ENCODE measurements around the gene PTPRM.

The PTPRM gene

GRCh38 chr18:7902399-7902839, 335.3 kb downstream of the PTPRM start:
- ChIA-PET POLR2A (ENCODE audit: low non-redundant PET) (no interaction called here), CTCF (no interaction called here)
- no peak overlapping the region for H3K27ac ChIP-seq
- TF ChIP-seq, protein P1, sequence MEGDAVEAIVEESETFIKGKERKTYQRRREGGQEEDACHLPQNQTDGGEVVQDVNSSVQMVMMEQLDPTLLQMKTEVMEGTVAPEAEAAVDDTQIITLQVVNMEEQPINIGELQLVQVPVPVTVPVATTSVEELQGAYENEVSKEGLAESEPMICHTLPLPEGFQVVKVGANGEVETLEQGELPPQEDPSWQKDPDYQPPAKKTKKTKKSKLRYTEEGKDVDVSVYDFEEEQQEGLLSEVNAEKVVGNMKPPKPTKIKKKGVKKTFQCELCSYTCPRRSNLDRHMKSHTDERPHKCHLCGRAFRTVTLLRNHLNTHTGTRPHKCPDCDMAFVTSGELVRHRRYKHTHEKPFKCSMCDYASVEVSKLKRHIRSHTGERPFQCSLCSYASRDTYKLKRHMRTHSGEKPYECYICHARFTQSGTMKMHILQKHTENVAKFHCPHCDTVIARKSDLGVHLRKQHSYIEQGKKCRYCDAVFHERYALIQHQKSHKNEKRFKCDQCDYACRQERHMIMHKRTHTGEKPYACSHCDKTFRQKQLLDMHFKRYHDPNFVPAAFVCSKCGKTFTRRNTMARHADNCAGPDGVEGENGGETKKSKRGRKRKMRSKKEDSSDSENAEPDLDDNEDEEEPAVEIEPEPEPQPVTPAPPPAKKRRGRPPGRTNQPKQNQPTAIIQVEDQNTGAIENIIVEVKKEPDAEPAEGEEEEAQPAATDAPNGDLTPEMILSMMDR (conservative IDR thresholded peaks at IDR 0.05; ENCODE audit: low read depth) = no peak
- no peak for DNase-seq (ENCODE audit: low spot score)

GRCh38 chr18:7904529-7904928, 337.4 kb downstream of the PTPRM start:
- POLR2A ChIA-PET (ENCODE audit: low non-redundant PET) = no interaction called here
- TF ChIP-seq, protein P1 (conservative IDR thresholded peaks at IDR 0.05; ENCODE audit: low read depth) = no peak
- peak; percentile 12 for DNase-seq (ENCODE audit: low spot score)
- CTCF ChIA-PET = no interaction called here
- no peak overlapping the region for H3K27ac ChIP-seq

- ChIA-PET CTCF (interaction anchor here (1.7 kb wide), 1 partner anchor 16 kb away, joined by 6 read pairs; no protein-coding TSS in a partner anchor), POLR2A (ENCODE audit: low non-redundant PET) (no interaction called here)
- peak; percentile 8 for DNase-seq (ENCODE audit: low spot score)
These were observed 341.7 kb downstream of the PTPRM start for GRCh38 chr18:7908681-7909299.

GRCh38 chr18:7914834-7915670, 347.9 kb downstream of the PTPRM start:
- TF ChIP-seq, protein P1 (conservative IDR thresholded peaks at IDR 0.05; ENCODE audit: low read depth) = no peak
- CTCF ChIA-PET = no interaction called here
- POLR2A ChIA-PET (ENCODE audit: low non-redundant PET) = no interaction called here
- DNase-seq (ENCODE audit: low spot score) = no peak
- H3K27ac ChIP-seq = no peak overlapping the region

More at GRCh38 chr18:7908681-7909299, 341.7 kb downstream of the PTPRM start:
- no peak overlapping the region for H3K27ac ChIP-seq
- TF ChIP-seq, protein P1 (conservative IDR thresholded peaks at IDR 0.05; ENCODE audit: low read depth) = no peak

- TF ChIP-seq, protein P1 (conservative IDR thresholded peaks at IDR 0.05; ENCODE audit: low read depth) = no peak
- DNase-seq (ENCODE audit: low spot score) = no peak
- POLR2A ChIA-PET (ENCODE audit: low non-redundant PET) = no interaction called here
- CTCF ChIA-PET = no interaction called here
- H3K27ac ChIP-seq = no peak overlapping the region
These were observed 351.6 kb downstream of the PTPRM start for GRCh38 chr18:7918701-7919100.

DNA sequence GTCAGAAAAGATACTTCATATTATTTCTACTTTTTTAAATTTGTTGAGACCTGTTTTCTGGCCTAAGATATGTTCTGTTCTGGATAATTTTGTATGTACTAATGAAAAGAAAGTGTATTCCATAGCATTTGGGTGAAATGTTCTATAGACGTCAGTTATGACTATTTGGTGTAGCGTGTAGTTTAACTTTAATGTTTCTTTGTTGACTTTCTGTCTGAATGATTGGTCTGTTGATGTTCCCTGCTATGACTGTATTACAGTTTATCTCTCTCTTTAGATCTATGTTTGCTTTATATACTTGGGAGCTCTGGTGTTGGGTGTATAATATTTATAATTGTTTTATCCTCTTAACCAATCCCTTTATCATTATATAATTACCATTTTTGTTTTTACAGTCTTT, 352.4 kb downstream of the PTPRM start:
- DNase-seq (ENCODE audit: low spot score) = no peak
- CTCF ChIA-PET = no interaction called here
- POLR2A ChIA-PET (ENCODE audit: low non-redundant PET) = no interaction called here
- H3K27ac ChIP-seq = no peak overlapping the region
- TF ChIP-seq, protein P1 (conservative IDR thresholded peaks at IDR 0.05; ENCODE audit: low read depth) = no peak

All from RWPE1 (cell line).